Measurements from ENCODE around the gene THSD7B.

- TF ChIP-seq CTCF (IDR thresholded peaks at IDR 0.05; ENCODE audit: low read length) (no peak), EZH2 (IDR thresholded peaks at IDR 0.05; ENCODE audit: borderline replicate concordance, low read length) (no peak)
These were observed 352.8 kb downstream of the THSD7B start for GRCh38 chr2:137118140-137118539.
